D721Med (cell line): ENCODE data around the gene STAB2.
A peak's percentile ranks its signal among the peaks of the same experiment; 100 is the strongest.

Source experiments
- DNase-seq: peaks from one replicate; pipeline ENCODE4 v3.0.0; 2011; ENCODE audit warnings: low spot score; ENCODE audit not compliant: insufficient read length
- FAIRE-seq: peaks from 2 replicates; lab custom pipeline; 2011; peaks lifted over from hg19 to GRCh38; lab: Jason Lieb, UNC
- TF ChIP-seq, protein P1 (sequence below): IDR thresholded peaks from 2 replicates; pipeline ENCODE4 v1.5.1; 2012; ENCODE audit warnings: mild to moderate bottlenecking, control low read depth; ENCODE audit not compliant: insufficient read depth; ENCODE audit errors: missing control alignments

The STAB2 gene

DNA sequence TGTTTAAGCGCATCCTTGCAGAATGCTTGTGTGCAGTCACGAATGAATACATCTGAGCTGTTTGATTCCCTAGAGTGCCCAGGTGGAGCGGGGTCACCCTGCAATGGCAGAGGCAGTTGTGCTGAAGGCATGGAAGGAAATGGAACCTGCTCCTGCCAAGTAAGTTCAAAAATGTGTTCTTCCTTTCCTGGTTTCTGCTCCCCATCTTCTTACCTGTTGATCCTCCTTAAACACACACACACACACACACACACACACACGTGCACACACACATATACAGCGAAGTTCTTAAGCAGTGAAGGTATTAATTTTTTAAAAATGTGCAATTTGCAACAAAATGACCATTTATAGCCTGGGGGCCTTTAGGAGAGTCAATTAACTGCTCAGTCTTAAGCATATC lies 33.3 kb downstream of the STAB2 start:
- FAIRE-seq (no peak), DNase-seq (no peak)
- TF ChIP-seq, protein P1, sequence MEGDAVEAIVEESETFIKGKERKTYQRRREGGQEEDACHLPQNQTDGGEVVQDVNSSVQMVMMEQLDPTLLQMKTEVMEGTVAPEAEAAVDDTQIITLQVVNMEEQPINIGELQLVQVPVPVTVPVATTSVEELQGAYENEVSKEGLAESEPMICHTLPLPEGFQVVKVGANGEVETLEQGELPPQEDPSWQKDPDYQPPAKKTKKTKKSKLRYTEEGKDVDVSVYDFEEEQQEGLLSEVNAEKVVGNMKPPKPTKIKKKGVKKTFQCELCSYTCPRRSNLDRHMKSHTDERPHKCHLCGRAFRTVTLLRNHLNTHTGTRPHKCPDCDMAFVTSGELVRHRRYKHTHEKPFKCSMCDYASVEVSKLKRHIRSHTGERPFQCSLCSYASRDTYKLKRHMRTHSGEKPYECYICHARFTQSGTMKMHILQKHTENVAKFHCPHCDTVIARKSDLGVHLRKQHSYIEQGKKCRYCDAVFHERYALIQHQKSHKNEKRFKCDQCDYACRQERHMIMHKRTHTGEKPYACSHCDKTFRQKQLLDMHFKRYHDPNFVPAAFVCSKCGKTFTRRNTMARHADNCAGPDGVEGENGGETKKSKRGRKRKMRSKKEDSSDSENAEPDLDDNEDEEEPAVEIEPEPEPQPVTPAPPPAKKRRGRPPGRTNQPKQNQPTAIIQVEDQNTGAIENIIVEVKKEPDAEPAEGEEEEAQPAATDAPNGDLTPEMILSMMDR, result no peak

DNA sequence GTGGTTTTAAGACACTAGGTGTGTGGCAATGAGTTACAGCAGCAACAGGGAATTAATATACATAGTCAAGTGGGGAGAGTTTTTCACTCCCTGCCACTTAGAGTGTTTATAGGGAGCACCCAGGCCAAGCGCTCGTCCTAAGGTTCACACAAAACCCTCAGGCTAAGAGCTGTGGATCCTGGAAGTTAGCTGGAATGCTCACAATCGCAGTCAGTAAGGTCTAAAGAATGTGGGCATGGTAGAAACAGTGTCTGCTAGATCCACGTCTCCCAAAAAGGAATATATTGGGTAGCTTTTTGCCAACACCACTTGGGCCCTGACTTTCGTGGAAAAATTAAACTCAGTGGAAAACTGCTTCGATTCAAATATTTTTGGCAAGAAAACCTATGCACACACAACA lies 36.6 kb downstream of the STAB2 start:
- no peak for DNase-seq
- TF ChIP-seq, protein P1, result no peak
- FAIRE-seq, result no peak

DNA sequence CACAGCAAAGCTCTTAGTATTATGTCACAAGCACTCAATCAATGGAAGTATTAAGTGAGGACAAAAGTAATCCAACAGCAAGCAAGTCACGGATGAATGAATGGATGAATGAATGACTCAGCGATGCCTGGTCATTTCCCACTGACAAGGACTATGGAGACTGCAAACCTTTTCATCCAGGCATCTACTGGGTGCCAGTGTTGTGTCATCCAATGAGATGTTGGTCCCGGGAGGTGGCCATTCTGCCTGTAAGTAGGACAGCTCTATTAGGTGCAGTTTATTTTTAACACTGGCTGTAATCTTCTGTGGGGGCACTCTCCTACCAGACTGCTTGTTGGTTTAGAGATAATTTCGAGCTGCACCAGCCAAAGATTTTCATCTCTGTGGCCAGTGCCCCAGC lies 39.4 kb downstream of the STAB2 start:
- DNase-seq (no peak), FAIRE-seq (no peak)
- TF ChIP-seq, protein P1, result peak; percentile 43

DNA sequence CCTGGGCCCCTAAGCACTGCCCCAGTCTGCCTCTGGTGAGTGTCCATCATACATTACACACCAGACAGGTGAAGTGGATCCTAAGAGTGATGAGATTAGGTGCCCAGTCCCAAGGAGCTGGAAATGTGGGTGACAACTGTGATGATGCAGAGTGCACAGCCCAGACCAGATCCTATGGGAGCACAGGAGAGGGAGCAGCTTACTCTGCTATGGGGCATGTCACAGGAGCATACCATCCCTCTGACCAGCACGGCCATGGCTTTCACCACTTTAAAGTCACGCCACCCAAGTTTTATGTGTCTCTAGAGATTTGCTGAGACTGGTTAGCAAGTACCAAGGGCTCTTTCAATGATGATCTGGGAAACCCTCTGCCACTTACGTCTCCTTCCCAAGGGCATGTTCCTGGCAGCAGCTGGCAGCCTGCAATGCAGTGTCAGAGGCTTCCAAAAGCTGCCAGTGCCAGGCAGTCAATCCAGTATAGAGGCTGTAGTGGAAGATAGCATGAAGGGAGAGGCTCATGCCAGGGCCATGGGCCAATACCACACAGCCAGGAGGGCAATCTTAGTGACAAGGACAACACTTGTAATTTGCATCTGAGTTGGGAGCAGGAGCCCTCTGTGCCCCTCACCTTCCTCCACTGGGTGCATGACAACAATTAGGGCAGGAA lies 40.2 kb downstream of the STAB2 start:
- DNase-seq (no peak), FAIRE-seq (no peak)
- TF ChIP-seq, protein P1, result no peak

DNA sequence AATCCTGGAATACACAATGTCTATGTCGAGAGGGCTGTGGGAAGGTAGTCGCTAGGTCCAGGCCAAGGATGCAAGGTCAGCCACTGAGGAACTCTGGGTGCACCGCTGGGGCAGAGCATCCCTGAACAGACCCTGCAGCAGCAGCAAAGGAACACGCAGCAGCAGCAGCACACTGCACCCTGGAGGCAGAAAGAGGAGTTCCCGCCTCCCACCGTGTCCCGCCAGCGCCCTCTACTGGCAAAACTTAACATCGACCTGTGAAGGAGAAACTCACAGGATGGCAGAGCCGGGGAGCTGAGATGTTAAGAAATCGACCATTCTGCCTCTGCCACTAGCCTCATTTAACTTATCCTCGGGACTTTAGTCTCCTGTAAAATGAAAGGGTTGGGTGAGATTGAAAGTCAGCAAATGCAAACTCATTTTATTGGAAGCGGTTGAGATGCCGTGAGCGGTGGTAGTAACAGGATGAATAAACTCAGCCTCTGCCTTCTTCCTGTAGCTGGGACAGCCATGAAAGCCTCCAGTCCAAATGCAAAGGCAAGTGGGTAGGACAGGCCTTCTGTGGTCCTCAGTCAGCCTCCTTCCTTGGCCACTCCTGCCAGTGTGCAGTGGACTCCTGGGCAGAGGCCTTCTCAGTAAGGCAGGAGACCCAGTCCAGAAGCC lies 45.6 kb downstream of the STAB2 start:
- TF ChIP-seq, protein P1, result peak; percentile 73
- peak; percentile 45 for DNase-seq
- FAIRE-seq, result no peak

DNA sequence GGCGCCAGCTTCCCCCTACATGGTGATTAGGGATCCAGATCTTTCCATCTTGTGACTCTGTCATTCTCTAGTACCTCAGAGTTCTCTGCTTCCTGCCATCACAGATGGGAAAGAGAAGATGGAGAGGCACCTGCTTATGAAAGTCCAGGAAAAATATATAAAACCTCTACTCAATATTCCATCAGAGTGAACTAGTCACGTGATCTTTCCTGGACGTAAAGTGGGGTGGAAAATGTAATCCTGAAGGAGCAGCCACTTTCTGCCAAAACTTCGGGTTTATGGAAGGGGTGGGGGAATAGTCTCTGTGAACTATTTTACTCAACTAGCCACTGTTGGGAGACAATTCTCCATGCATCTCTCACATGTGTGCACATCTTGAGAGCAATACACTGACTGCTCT lies 47.7 kb downstream of the STAB2 start:
- TF ChIP-seq, protein P1, result no peak
- FAIRE-seq (no peak), DNase-seq (no peak)

DNA sequence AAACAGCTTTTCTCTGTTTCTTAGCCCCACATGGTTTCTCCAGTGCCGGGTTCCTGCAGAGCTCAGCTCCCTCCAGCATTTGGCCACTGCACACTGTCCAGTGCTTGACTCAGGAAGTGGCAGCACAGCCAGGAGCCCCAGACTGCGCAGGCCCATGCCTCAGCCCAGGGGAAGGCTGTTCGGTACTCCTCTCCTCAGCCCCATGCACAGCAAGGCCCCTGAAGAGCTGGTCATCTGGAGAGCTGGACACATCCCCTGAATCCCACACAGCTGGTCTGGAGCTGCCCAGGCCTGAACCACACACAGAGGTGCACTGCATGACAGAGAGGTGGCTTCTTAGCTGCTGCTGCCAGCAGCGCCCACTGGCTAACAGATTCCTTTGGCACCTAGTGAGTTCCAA lies 48.3 kb downstream of the STAB2 start:
- FAIRE-seq (no peak), DNase-seq (no peak)
- TF ChIP-seq, protein P1, result no peak
